ENCODE measurements around the gene ARGLU1.

GRCh38 chr13:106568299-106569003 is 514 bp upstream of the ARGLU1 start:
- TF ChIP-seq CTCF (IDR thresholded peaks at IDR 0.05) (no peak), POLR2AphosphoS5 (IDR thresholded peaks at IDR 0.05) (no peak), POLR2A (IDR thresholded peaks at IDR 0.05) (no peak)

Data from breast epithelium (tissue), 3 donors.